ENCODE data around the gene FBXO28.

DNA sequence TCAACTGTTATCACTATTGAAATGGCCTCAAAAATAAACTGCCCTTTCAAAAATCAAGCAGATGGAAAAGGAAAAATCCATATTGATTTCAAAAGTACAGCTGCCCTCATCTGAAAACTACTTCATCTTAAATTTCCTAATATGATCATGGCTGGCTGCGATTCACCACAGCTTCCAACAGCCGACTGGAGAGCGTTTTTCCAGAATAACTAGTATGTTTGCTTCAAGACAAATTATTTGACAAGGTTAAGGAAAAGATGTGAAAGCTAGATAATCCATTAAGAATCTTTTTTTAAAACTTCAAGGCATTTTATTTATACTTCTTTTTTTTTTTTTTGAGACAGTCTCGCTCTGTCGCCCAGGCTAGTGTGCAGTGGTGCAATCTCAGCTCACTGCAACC is 65.0 kb downstream of the FBXO28 start:
- no peak for TF ChIP-seq POLR2AphosphoS5 (IDR thresholded peaks at IDR 0.05; ENCODE audit: insufficient read depth, low read depth, low read length)
- TF ChIP-seq POLR2A (IDR thresholded peaks at IDR 0.05; ENCODE audit: low read depth, low read length), result no peak

Measured in endothelial cell of umbilical vein (primary cell).